Stomach (tissue), 9 donors: ENCODE measurements around the gene CLIP2. TPM values are rescaled to one million over a fixed set of nuclear protein-coding genes. Genes with fewer than 3 reads are reported as not detected.
"Not testable (repeated sequence)": the region's sequence is repeated elsewhere in the genome, so short reads cannot be mapped to it uniquely, and the experiment has no call there.

Source experiments
- DNase-seq, 2 donors: peaks; one replicate each; pipeline versions ENCODE4 v3.0.0 to v3.0.0-alpha.2; 2013 to 2019
- H3K27ac ChIP-seq, 5 donors: fragments of 200-600 bp in 4 of 5; sonication (generic) in 4 of 5; one replicate each; pipeline ENCODE4 v1.5.1; 2013 to 2019; ENCODE audit warnings: mild to moderate bottlenecking in 1 of 5, moderate library complexity in 1 of 5
- H3K27me3 ChIP-seq, 3 donors: fragments of 200-600 bp; sonication (generic); one replicate each; pipeline ENCODE4 v1.5.1; 2017 to 2019; ENCODE audit warnings: mixed run types in 1 of 3
- H3K36me3 ChIP-seq, 4 donors: fragments of 200-600 bp; sonication (generic); 1 replicate in 3 of 4; 2 replicates in 1 of 4; pipeline ENCODE4 v1.5.1; 2016 to 2019
- H3K4me1 ChIP-seq, 4 donors: fragments of 200-600 bp; sonication (generic); one replicate each; pipeline ENCODE4 v1.5.1; 2016 to 2019
- H3K4me3 ChIP-seq, 4 donors: fragments of 200-600 bp; sonication (generic) in 3 of 4; one replicate each; pipeline ENCODE4 v1.5.1; 2016 to 2019; ENCODE audit warnings: mild to moderate bottlenecking in 1 of 4
- H3K9me3 ChIP-seq, 4 donors: fragments of 200-600 bp; sonication (generic); one replicate each; pipeline ENCODE4 v1.5.1; 2016 to 2019
- EP300 ChIP-seq: sonication (generic); formaldehyde crosslinking; IDR thresholded peaks from one replicate; pipeline ENCODE4 v1.6.1; 2017; ENCODE audit warnings: antibody characterized with exemption
- POLR2A ChIP-seq, 4 donors: fragments of 450-650 bp; IDR thresholded peaks; one replicate each; pipeline ENCODE4 v1.6.1; 2016; ENCODE audit warnings: antibody characterized with exemption in 4 of 4, control low read depth in 2 of 4, mild to moderate bottlenecking in 1 of 4, moderate library complexity in 1 of 4
- POLR2AphosphoS5 ChIP-seq, 3 donors: sonication (generic); formaldehyde crosslinking; IDR thresholded peaks; one replicate each; pipeline ENCODE4 v1.6.1; 2016; ENCODE audit warnings: antibody characterized with exemption in 3 of 3
- WGBS, 5 donors: extraction: QIAGEN DNeasy Blood & Tissue Kit in 3 of 5; methylation state at CpG; one replicate each; pipeline versions ENCODE4 v1.1.5 to v1.1.7; 2013 to 2018; 5-methylcytosine and 5-hydroxymethylcytosine counted together
- intact Hi-C: fragments of 100-400 bp; cut with DNase I; formaldehyde crosslinking; loops from one replicate; pipeline ENCODE4 v1.15.1; 2023; ENCODE audit warnings: low total_unique reads
- polyA plus RNA-seq, 3 donors: library from polyadenylated mRNA; stranded (reverse); fragments of 200-250 nt; gene quantifications; one replicate each; pipeline ENCODE4 v1.2.3, GENCODE V29; 2013
- total RNA-seq, 5 donors: library from RNA; depleted of rRNA; stranded (reverse); fragments of >200 nt; gene quantifications; one replicate each; pipeline versions ENCODE4 v1.1.0 to v1.2.3, GENCODE V29; 2014 to 2016
- TF ChIP-seq, protein P1 (sequence below), 7 experiments: fragments of 450-650 bp in 4 of 7; fragments of 200-600 bp in 3 of 7; sonication (generic) in 3 of 7; IDR thresholded peaks; one replicate each; pipeline ENCODE4 v1.5.1; 2016 to 2019; ENCODE audit warnings: antibody characterized with exemption in 7 of 7, control low read depth in 2 of 7, mild to moderate bottlenecking in 1 of 7
- donor health status: healthy with polysubstance abuse.
- donor health status: Bipolar disorder and iron deficiency.
- donor health status: healthy.

CLIP2 gene
- total and polyA plus RNA-seq, 8 donors: 4.5 to 485 (median 23.9) TPM

DNA sequence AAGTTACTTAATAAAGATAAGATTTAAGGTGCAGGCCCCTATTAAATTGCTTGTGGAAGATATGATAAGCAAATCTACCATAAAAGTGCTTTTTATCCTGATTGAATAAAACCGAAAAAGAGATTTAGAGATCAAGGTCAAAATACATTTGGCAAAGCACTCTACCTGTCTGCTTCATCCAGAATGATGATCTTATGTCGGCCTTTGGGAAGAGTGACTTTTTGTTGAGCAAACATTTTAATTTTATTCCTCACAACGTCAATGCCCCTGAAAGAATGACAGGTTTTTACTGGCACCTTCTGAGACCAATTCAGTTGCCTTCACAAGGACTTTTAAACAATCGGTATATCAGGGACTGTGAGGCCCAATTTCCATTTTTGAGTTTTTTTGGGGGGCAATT is 42.7 kb upstream of the CLIP2 start:
- Histone ChIP-seq H3K27ac (no peak overlapping the region), H3K27me3 (no peaks in the 10 kb centered on the region), H3K9me3 (no peaks in the 10 kb centered on the region), H3K4me1 (peaks cover 0 to 11% (median 3%) of the 10 kb centered on the region in 4 donors), H3K36me3 (peaks cover 45 to 100% (median 98%) of the 10 kb centered on the region in 4 donors), H3K4me3 (no peak overlapping the region)
- DNase-seq: no peak
- 25 to 55% (median 40%) methylated on average over 4 of the region's 4 CpGs for whole genome bisulfite sequencing, 5 donors
- TF ChIP-seq, protein P1, sequence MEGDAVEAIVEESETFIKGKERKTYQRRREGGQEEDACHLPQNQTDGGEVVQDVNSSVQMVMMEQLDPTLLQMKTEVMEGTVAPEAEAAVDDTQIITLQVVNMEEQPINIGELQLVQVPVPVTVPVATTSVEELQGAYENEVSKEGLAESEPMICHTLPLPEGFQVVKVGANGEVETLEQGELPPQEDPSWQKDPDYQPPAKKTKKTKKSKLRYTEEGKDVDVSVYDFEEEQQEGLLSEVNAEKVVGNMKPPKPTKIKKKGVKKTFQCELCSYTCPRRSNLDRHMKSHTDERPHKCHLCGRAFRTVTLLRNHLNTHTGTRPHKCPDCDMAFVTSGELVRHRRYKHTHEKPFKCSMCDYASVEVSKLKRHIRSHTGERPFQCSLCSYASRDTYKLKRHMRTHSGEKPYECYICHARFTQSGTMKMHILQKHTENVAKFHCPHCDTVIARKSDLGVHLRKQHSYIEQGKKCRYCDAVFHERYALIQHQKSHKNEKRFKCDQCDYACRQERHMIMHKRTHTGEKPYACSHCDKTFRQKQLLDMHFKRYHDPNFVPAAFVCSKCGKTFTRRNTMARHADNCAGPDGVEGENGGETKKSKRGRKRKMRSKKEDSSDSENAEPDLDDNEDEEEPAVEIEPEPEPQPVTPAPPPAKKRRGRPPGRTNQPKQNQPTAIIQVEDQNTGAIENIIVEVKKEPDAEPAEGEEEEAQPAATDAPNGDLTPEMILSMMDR (IDR thresholded peaks at IDR 0.05): no peak
- TF ChIP-seq EP300 (no peak), POLR2AphosphoS5 (IDR thresholded peaks at IDR 0.05) (no peak), POLR2A (IDR thresholded peaks at IDR 0.05) (no peak)
- intact Hi-C loops: no loop called here

DNA sequence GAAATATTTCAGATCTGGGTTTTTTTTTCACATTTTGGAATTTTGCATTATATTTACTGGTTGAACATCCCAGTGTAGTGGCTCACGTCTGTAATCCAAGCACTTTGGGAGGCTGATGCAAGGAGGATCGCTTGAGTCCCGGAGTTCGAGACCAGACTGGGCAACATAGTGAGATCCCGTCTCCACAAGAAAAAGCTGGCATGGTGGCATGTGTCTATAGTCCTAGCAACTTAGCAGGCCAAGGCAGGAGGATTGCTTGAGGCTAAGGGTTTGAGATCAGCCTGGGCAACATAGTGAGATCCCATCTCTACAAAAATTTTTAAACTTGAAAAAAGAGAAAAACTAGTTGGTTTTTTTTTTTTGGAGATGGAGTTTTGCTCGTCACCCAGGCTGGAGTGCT is 41.1 kb upstream of the CLIP2 start:
- Histone ChIP-seq H3K27ac (no peak overlapping the region), H3K4me3 (no peak overlapping the region), H3K27me3 (no peaks in the 10 kb centered on the region), H3K4me1 (peaks cover 4 to 19% (median 12%) of the 10 kb centered on the region in 4 donors), H3K9me3 (no peaks in the 10 kb centered on the region), H3K36me3 (peaks cover 30 to 84% (median 82%) of the 10 kb centered on the region in 4 donors)
- intact Hi-C loops: no loop called here
- DNase-seq: no peak
- TF ChIP-seq POLR2AphosphoS5 (IDR thresholded peaks at IDR 0.05) (no peak), POLR2A (IDR thresholded peaks at IDR 0.05) (no peak), EP300 (no peak)
- TF ChIP-seq, protein P1 (IDR thresholded peaks at IDR 0.05): no peak
- 94 to 98% (median 97%) methylated on average over 6 of the region's 6 CpGs for WGBS, 5 donors

DNA sequence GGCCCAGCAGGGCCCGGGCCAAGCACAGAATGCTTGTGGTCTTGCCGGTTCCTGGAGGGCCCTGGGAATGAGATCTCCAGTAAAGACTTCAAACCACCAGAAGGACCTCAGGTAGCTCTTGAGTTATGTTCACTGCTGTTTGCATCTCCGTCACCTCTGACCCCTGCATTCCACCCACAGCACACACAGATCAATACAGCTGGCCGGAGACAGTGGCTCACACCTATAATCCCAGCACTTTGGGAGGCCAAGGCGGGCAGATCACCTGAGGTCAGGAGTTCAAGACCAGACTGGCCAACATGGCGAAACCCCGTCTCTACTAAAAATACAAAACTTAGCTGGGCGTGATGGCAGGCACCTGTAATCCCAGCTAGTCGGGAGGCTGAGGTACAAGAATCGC is 40.1 kb upstream of the CLIP2 start:
- H3K36me3 ChIP-seq: peaks cover 28 to 75% (median 74%) of the 10 kb centered on the region in 4 donors
- H3K9me3 ChIP-seq, intact Hi-C loops, H3K27me3 ChIP-seq, DNase-seq, H3K4me3 ChIP-seq, H3K27ac ChIP-seq: not testable (repeated sequence)
- peaks cover 9 to 28% (median 18%) of the 10 kb centered on the region in 4 donors for H3K4me1 ChIP-seq
- WGBS, 5 donors: 72 to 90% (median 84%) methylated on average over 10 of the region's 10 CpGs

DNA sequence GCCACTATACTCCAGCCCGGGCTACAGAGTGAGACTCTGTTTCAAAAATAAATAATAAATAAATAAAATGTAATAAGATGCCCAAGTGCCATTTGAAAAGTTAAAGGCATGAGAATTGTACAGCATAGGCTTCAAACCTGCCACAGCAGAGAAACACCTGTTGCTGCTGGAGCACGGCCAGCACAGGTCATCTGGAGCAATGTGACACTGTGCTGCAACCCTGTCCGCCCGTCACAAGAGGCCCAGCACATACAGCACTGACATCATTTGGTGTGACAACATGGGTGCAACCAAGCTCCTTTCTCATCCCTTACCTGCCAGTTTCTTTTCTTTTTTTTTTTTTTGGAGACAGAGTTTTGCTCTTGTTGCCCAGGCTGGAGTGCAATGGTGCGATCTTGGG is 36.3 kb upstream of the CLIP2 start:
- peak; percentile 37 to 49 for DNase-seq
- 28 to 64% (median 59%) methylated on average over 5 of the region's 5 CpGs for whole genome bisulfite sequencing, 5 donors
- H3K27ac ChIP-seq: peak overlapping the region in 2 of 5 donors; percentile 4 to 95
- TF ChIP-seq, protein P1 (IDR thresholded peaks at IDR 0.05): no peak
- no peak for TF ChIP-seq EP300
- no peak for TF ChIP-seq POLR2A (IDR thresholded peaks at IDR 0.05)
- no peak for TF ChIP-seq POLR2AphosphoS5 (IDR thresholded peaks at IDR 0.05)
- H3K4me1 ChIP-seq: peaks cover 14 to 41% (median 32%) of the 10 kb centered on the region in 4 donors
- H3K36me3 ChIP-seq: peaks cover 17 to 37% (median 36%) of the 10 kb centered on the region in 4 donors
- peak overlapping the region in 2 of 4 donors; percentile 70 to 74 for H3K4me3 ChIP-seq
- intact Hi-C loops: no loop called here
- no peaks in the 10 kb centered on the region for H3K27me3 ChIP-seq
- no peaks in the 10 kb centered on the region for H3K9me3 ChIP-seq

DNA sequence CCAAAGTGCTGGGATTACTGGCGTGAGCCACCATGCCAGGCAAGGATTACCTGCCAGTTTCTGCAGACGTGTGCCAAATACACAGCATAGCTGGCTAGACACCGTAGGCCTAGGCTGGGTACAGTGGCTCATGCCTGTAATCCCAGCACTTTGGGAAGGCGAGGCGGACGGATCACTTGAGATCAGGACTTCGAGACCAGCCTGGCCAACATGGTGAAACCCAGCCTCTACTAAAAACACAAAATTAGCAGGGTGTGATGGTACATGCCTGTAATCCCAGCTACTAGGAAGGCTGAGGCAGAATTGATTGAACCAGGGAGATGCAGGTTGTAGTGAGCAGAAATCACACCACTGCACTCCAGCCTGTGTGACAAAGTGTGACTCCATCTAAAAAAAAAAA is 35.9 kb upstream of the CLIP2 start:
- intact Hi-C loops: no loop called here
- peak overlapping the region in 4 of 5 donors; percentile 4 to 97 (median 94) for H3K27ac ChIP-seq
- no peak for DNase-seq

More for the DNA sequence above, 35.9 kb upstream of the CLIP2 start:
- no peak for TF ChIP-seq POLR2AphosphoS5 (IDR thresholded peaks at IDR 0.05)
- TF ChIP-seq EP300: no peak
- TF ChIP-seq, protein P1 (IDR thresholded peaks at IDR 0.05): no peak
- TF ChIP-seq POLR2A (IDR thresholded peaks at IDR 0.05): no peak
- Histone ChIP-seq H3K4me1 (peaks cover 14 to 42% (median 32%) of the 10 kb centered on the region in 4 donors), H3K36me3 (peaks cover 17 to 32% (median 32%) of the 10 kb centered on the region in 4 donors), H3K9me3 (no peaks in the 10 kb centered on the region), H3K4me3 (peak overlapping the region in 3 of 4 donors; percentile 70 to 87 (median 74)), H3K27me3 (no peaks in the 10 kb centered on the region)
- WGBS, 5 donors: 49 to 60% (median 58%) methylated on average over 7 of the region's 7 CpGs
